SK-N-SH (cell line): ENCODE data around the gene SPATA6. TPM values are rescaled to one million over a fixed set of nuclear protein-coding genes. Genes with fewer than 3 reads are reported as not detected.
"Not testable (repeated sequence)": the region's sequence is repeated elsewhere in the genome, so short reads cannot be mapped to it uniquely, and the experiment has no call there.

Experiments
- CTCF ChIA-PET: fragments of 300-600, 350-600 bp; formaldehyde crosslinking; extraction: SDS; loops from one replicate; lab custom pipeline; 2021; lab: Yijun Ruan, JAX
- POLR2A ChIA-PET: fragments of 350-600 bp; sonication (Branson Sonifier 250); formaldehyde crosslinking; extraction: SDS; loops from one replicate; lab custom pipeline; 2020; ENCODE audit warnings: antibody characterized with exemption, inconsistent platforms; lab: Yijun Ruan, JAX
- DNase-seq: peaks from one replicate; pipeline ENCODE4 v3.0.0; 2012
- H2AFZ ChIP-seq: fragments of 200-600 bp; sonication (generic); 2 replicates; pipeline ENCODE4 v1.8.1; 2016; ENCODE audit warnings: antibody characterized with exemption, mild to moderate bottlenecking, low read depth
- H3F3A ChIP-seq: fragments of 200-600 bp; sonication (generic); replicated peaks from 2 replicates; pipeline ENCODE3; 2016; ENCODE audit warnings: antibody characterized with exemption, mild to moderate bottlenecking; ENCODE audit not compliant: insufficient read depth
- H3K27ac ChIP-seq, 2 experiments: fragments of 200-500 bp in 1 of 2; fragments of 200-600 bp in 1 of 2; sonication (Bioruptor generic) in 1 of 2; sonication (generic), shearing (Covaris generic) in 1 of 2; 2 replicates each; pipeline versions ENCODE4 v1.5.1 to v1.6.1; 2014 to 2016; ENCODE audit warnings: low read depth in 2 of 2, inconsistent platforms in 1 of 2, low read length in 1 of 2, mild to moderate bottlenecking in 1 of 2, mixed read lengths in 1 of 2
- H3K27me3 ChIP-seq: fragments of 200-600 bp; sonication (generic), shearing (Covaris generic); 2 replicates; pipeline ENCODE4 v1.6.1; 2016; ENCODE audit warnings: mixed run types; ENCODE audit not compliant: insufficient read depth
- H3K36me3 ChIP-seq, 2 experiments: fragments of 200-500 bp in 1 of 2; fragments of 200-600 bp in 1 of 2; sonication (Bioruptor generic) in 1 of 2; sonication (generic) in 1 of 2; replicated peaks in 1 of 2; 2 replicates each; pipeline versions ENCODE3 to v1.5.1; 2014 to 2016; ENCODE audit warnings: low read length in 1 of 2, mild to moderate bottlenecking in 1 of 2; ENCODE audit not compliant: insufficient read depth in 2 of 2, control insufficient read depth in 1 of 2
- H3K4me1 ChIP-seq, 2 experiments: fragments of 200-500 bp in 1 of 2; fragments of 200-600 bp in 1 of 2; sonication (Bioruptor generic) in 1 of 2; sonication (generic), shearing (Covaris generic) in 1 of 2; 2 replicates each; pipeline versions ENCODE4 v1.5.1 to v1.6.1; 2014 to 2016; ENCODE audit warnings: low read depth in 1 of 2, low read length in 1 of 2, mixed run types in 1 of 2; ENCODE audit not compliant: insufficient read depth in 2 of 2, control insufficient read depth in 1 of 2
- H3K4me2 ChIP-seq: fragments of 200-600 bp; sonication (generic), shearing (Covaris generic); 2 replicates; pipeline ENCODE4 v1.6.1; 2017; ENCODE audit warnings: mixed run types
- H3K4me3 ChIP-seq, 2 experiments: fragments of 200-500 bp in 1 of 2; fragments of 200-600 bp in 1 of 2; sonication (Bioruptor generic) in 1 of 2; sonication (generic), shearing (Covaris generic) in 1 of 2; 2 replicates each; pipeline versions ENCODE4 v1.5.1 to v1.8.1; 2014 to 2016; ENCODE audit warnings: low read depth in 2 of 2, inconsistent platforms in 1 of 2, low read length in 1 of 2, mild to moderate bottlenecking in 1 of 2, mixed read lengths in 1 of 2, moderate library complexity in 1 of 2
- H3K79me2 ChIP-seq: fragments of 200-600 bp; sonication (generic); 2 replicates; pipeline ENCODE4 v1.8.1; 2017; ENCODE audit warnings: mild to moderate bottlenecking; ENCODE audit not compliant: insufficient read depth
- H3K9ac ChIP-seq: fragments of 200-600 bp; sonication (generic); 2 replicates; pipeline ENCODE4 v1.6.1; 2017; ENCODE audit warnings: mixed run types
- H3K9me2 ChIP-seq: fragments of 200-600 bp; sonication (generic); 2 replicates; pipeline ENCODE4 v1.6.1; 2017; ENCODE audit warnings: mixed run types
- H3K9me3 ChIP-seq: fragments of 200-600 bp; sonication (generic); 2 replicates; pipeline ENCODE4 v1.6.1; 2017; ENCODE audit warnings: mixed run types, mild to moderate bottlenecking, moderate library complexity
- H4K20me1 ChIP-seq: fragments of 200-600 bp; sonication (generic); 2 replicates; pipeline ENCODE4 v1.6.1; 2017; ENCODE audit warnings: mild to moderate bottlenecking, mixed run types; ENCODE audit not compliant: insufficient read depth
- CTCF ChIP-seq: fragments of 200-600 bp; sonication (generic); IDR thresholded peaks from 2 replicates; pipeline ENCODE4 v1.6.1; 2017; ENCODE audit warnings: antibody characterized with exemption, mild to moderate bottlenecking, moderate library complexity
- EZH2phosphoT487 ChIP-seq: fragments of 200-600 bp; sonication (generic); IDR thresholded peaks from 2 replicates; pipeline ENCODE4 v1.6.1; 2017; ENCODE audit warnings: low read depth, mixed run types, mild to moderate bottlenecking, antibody characterized with exemption, moderate library complexity, borderline replicate concordance
- FOSL2 ChIP-seq: IDR thresholded peaks from 2 replicates; pipeline ENCODE4 v1.4.0; 2012; ENCODE audit warnings: low read depth, mild to moderate bottlenecking, moderate library complexity, borderline replicate concordance
- GABPA ChIP-seq: IDR thresholded peaks from 2 replicates; pipeline ENCODE4 v1.4.0; 2012; ENCODE audit warnings: low read depth, mild to moderate bottlenecking
- MAX ChIP-seq: IDR thresholded peaks from 2 replicates; pipeline ENCODE4 v1.4.0; 2012; ENCODE audit warnings: low read depth
- MXI1 ChIP-seq: IDR thresholded peaks from 2 replicates; pipeline ENCODE4 v1.6.1; 2012; ENCODE audit warnings: mild to moderate bottlenecking, low read depth, low read length, improper control_type of control experiment
- POLR2AphosphoS5 ChIP-seq: IDR thresholded peaks from 2 replicates; pipeline ENCODE4 v1.6.1; 2012; ENCODE audit warnings: low read depth, low read length
- REST ChIP-seq: IDR thresholded peaks from 2 replicates; pipeline ENCODE4 v1.6.1; 2012; ENCODE audit warnings: mild to moderate bottlenecking, low read depth, low read length, moderate library complexity
- RFX5 ChIP-seq: IDR thresholded peaks from 2 replicates; pipeline ENCODE4 v1.6.1; 2012; ENCODE audit warnings: mild to moderate bottlenecking, improper control_type of control experiment, low read length
- SMC3 ChIP-seq: IDR thresholded peaks from 2 replicates; pipeline ENCODE4 v1.6.1; 2012; ENCODE audit warnings: low read depth, low read length, improper control_type of control experiment
- TAF1 ChIP-seq: IDR thresholded peaks from 2 replicates; pipeline ENCODE4 v1.6.1; 2012; ENCODE audit warnings: low read depth, mild to moderate bottlenecking, low read length, moderate library complexity, borderline replicate concordance
- TCF12 ChIP-seq: IDR thresholded peaks from 2 replicates; pipeline ENCODE4 v1.4.0; 2012
- TEAD4 ChIP-seq: IDR thresholded peaks from 2 replicates; pipeline ENCODE4 v1.4.0; 2012; ENCODE audit warnings: mild to moderate bottlenecking, borderline replicate concordance; ENCODE audit not compliant: insufficient read depth
- USF1 ChIP-seq: IDR thresholded peaks from 2 replicates; pipeline ENCODE4 v1.4.0; 2012; ENCODE audit warnings: low read depth, borderline replicate concordance
- YY1 ChIP-seq: IDR thresholded peaks from 2 replicates; pipeline ENCODE4 v1.4.0; 2012; ENCODE audit warnings: low read depth, mild to moderate bottlenecking
- ZBTB33 ChIP-seq: IDR thresholded peaks from 2 replicates; pipeline ENCODE4 v1.4.0; 2012; ENCODE audit warnings: low read depth, borderline replicate concordance
- WGBS: methylation state at CpG from one replicate; pipeline ENCODE4 v1.1.6; 2017; ENCODE audit warnings: low lambda C conversion rate; 5-methylcytosine and 5-hydroxymethylcytosine counted together
- polyA plus RNA-seq, 3 experiments: library from polyadenylated mRNA; depleted of rRNA; stranded (reverse); fragments of >200 nt; gene quantifications; 2 replicates each; pipeline ENCODE4 v1.2.3, GENCODE V29; 2012

The SPATA6 gene
- polyA plus RNA-seq, 1 of the 3 experiments (the other 2 are of a cell fraction) = 2.4 TPM

GRCh38 chr1:48294656-48295055 lies 177.3 kb downstream of the SPATA6 start:
- H3K9me2 ChIP-seq = no peaks in the 10 kb centered on the region
- H3K27ac ChIP-seq = no peak overlapping the region
- no peaks in the 10 kb centered on the region for H3K36me3 ChIP-seq
- no peak overlapping the region for H2AFZ ChIP-seq
- no peaks in the 10 kb centered on the region for H3K4me1 ChIP-seq
- no peak for TF ChIP-seq MAX
- TF ChIP-seq CTCF = no peak
- no peak for TF ChIP-seq REST
- TF ChIP-seq GABPA = no peak
- no peak for TF ChIP-seq TAF1
- no peak for TF ChIP-seq ZBTB33
- TF ChIP-seq SMC3 = no peak
- TF ChIP-seq YY1 = no peak
- no peak for TF ChIP-seq TEAD4
- no peak for TF ChIP-seq EZH2phosphoT487
- TF ChIP-seq MXI1 = no peak
- no peak for TF ChIP-seq POLR2AphosphoS5
- no peak for TF ChIP-seq RFX5
- no peak for TF ChIP-seq USF1
- TF ChIP-seq TCF12 = no peak
- TF ChIP-seq FOSL2 = no peak
- no peaks in the 10 kb centered on the region for H4K20me1 ChIP-seq
- H3K79me2 ChIP-seq = no peaks in the 10 kb centered on the region
- POLR2A ChIA-PET = no interaction called here
- H3K4me2 ChIP-seq = no peak overlapping the region
- CTCF ChIA-PET = interaction anchor here (1.9 kb wide), 1 partner anchor 9 kb away, joined by 6 read pairs; no protein-coding TSS in a partner anchor
- no peak overlapping the region for H3K9ac ChIP-seq
- H3F3A ChIP-seq = no peaks in the 10 kb centered on the region
- H3K4me3 ChIP-seq = no peak overlapping the region
- no peaks in the 10 kb centered on the region for H3K9me3 ChIP-seq
- 60% methylated on average over 1 of the region's 1 CpG for WGBS
- no peaks in the 10 kb centered on the region for H3K27me3 ChIP-seq
- DNase-seq = no peak

GRCh38 chr1:48294094-48294493 lies 177.9 kb downstream of the SPATA6 start:
- H3K27me3 ChIP-seq, POLR2A ChIA-PET, H3K9me2 ChIP-seq, H3K27ac ChIP-seq, H3K9me3 ChIP-seq, H3K4me3 ChIP-seq, H2AFZ ChIP-seq, H3F3A ChIP-seq, H3K9ac ChIP-seq, H3K4me1 ChIP-seq, H3K4me2 ChIP-seq, H3K79me2 ChIP-seq, H4K20me1 ChIP-seq, H3K36me3 ChIP-seq, DNase-seq: not testable (repeated sequence)
- CTCF ChIA-PET = interaction anchor here (1.9 kb wide), 1 partner anchor 9 kb away, joined by 6 read pairs; no protein-coding TSS in a partner anchor
- 81% methylated on average over 6 of the region's 6 CpGs for WGBS
